ENCODE results near the gene SENP8. TPM values are rescaled to one million over a fixed set of nuclear protein-coding genes. Genes with fewer than 3 reads are reported as not detected.

Gene SENP8
- total and polyA plus RNA-seq, 2 of the 13 experiments (the other 11 are each of a cell fraction or from before 2014, with no cell fraction given) = 2.7 to 3.0 TPM

- TF ChIP-seq ZNF275 (CRISPR knock-in tag; IDR thresholded peaks at IDR 0.05; ENCODE audit: borderline replicate concordance) = no peak
- TF ChIP-seq ZNF235 (CRISPR knock-in tag; IDR thresholded peaks at IDR 0.05; ENCODE audit: borderline replicate concordance) = no peak
- TF ChIP-seq SRY (CRISPR knock-in tag; IDR thresholded peaks at IDR 0.05) = no peak; the same call in 1 of the 2 replicates
- no peak for TF ChIP-seq ZBTB21 (CRISPR knock-in tag; IDR thresholded peaks at IDR 0.05)
- TF ChIP-seq SAFB2 (CRISPR knock-in tag; IDR thresholded peaks at IDR 0.05; ENCODE audit: borderline replicate concordance, low read depth) = peak; percentile 73
- no peak for TF ChIP-seq DBP (CRISPR knock-in tag; IDR thresholded peaks at IDR 0.05; ENCODE audit: not compliant biosample characterization)
- TF ChIP-seq ZBTB1 (CRISPR knock-in tag; IDR thresholded peaks at IDR 0.05; ENCODE audit: borderline replicate concordance) = no peak
- TF ChIP-seq ZNF512B (CRISPR knock-in tag; IDR thresholded peaks at IDR 0.05; ENCODE audit: borderline replicate concordance) = no peak
- TF ChIP-seq RCOR2 (CRISPR knock-in tag; IDR thresholded peaks at IDR 0.05) = no peak
- TF ChIP-seq U2AF1 (optimal IDR thresholded peaks at IDR 0.05; ENCODE audit: low read depth, low read length) = peak; percentile 48
- TF ChIP-seq HMGXB4 (CRISPR knock-in tag; IDR thresholded peaks at IDR 0.05; ENCODE audit: borderline replicate concordance in 1 of 2, low read depth in 1 of 2) = no peak
- TF ChIP-seq ZNF749 (CRISPR knock-in tag; IDR thresholded peaks at IDR 0.05; ENCODE audit: borderline replicate concordance) = no peak; the same call in 1 of the 2 replicates
- TF ChIP-seq MATR3 (CRISPR knock-in tag; IDR thresholded peaks at IDR 0.05) = no peak
- TF ChIP-seq ARHGAP35 (CRISPR knock-in tag; IDR thresholded peaks at IDR 0.05; ENCODE audit: borderline replicate concordance) = no peak
- no peak for TF ChIP-seq ZKSCAN1 (IDR thresholded peaks at IDR 0.05; ENCODE audit: low read length)
- peak; percentile 37; the same call in 1 of the 2 replicates for TF ChIP-seq ZNF362 (CRISPR knock-in tag; IDR thresholded peaks at IDR 0.05; ENCODE audit: borderline replicate concordance)
- no peak; the same call in 1 of the 2 replicates for TF ChIP-seq MEIS2 (CRISPR knock-in tag; IDR thresholded peaks at IDR 0.05)
- no peak for TF ChIP-seq CC2D1A (CRISPR knock-in tag; IDR thresholded peaks at IDR 0.05)
- TF ChIP-seq ZNF460 (CRISPR knock-in tag; IDR thresholded peaks at IDR 0.05; ENCODE audit: borderline replicate concordance) = no peak
- TF ChIP-seq GATAD2A (CRISPR knock-in tag; IDR thresholded peaks at IDR 0.05) = no peak
These were observed at the start of gene SENP8, which contains the start of gene MYO9A (continued) for GRCh38 chr15:72118017-72118978.

Data from HepG2 (cell line).